ENCODE results near the gene U2AF1L4.

GRCh38 chr19:35753634-35754369, 8.6 kb upstream of the U2AF1L4 start:
- TF ChIP-seq, protein P1, sequence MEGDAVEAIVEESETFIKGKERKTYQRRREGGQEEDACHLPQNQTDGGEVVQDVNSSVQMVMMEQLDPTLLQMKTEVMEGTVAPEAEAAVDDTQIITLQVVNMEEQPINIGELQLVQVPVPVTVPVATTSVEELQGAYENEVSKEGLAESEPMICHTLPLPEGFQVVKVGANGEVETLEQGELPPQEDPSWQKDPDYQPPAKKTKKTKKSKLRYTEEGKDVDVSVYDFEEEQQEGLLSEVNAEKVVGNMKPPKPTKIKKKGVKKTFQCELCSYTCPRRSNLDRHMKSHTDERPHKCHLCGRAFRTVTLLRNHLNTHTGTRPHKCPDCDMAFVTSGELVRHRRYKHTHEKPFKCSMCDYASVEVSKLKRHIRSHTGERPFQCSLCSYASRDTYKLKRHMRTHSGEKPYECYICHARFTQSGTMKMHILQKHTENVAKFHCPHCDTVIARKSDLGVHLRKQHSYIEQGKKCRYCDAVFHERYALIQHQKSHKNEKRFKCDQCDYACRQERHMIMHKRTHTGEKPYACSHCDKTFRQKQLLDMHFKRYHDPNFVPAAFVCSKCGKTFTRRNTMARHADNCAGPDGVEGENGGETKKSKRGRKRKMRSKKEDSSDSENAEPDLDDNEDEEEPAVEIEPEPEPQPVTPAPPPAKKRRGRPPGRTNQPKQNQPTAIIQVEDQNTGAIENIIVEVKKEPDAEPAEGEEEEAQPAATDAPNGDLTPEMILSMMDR (IDR thresholded peaks at IDR 0.05) = no peak
- no peak for TF ChIP-seq EZH2 (IDR thresholded peaks at IDR 0.05)
